Renal cortex interstitium (tissue), 3 donors: ENCODE measurements around the gene PWP2. TPM values are rescaled to one million over a fixed set of nuclear protein-coding genes. Genes with fewer than 3 reads are reported as not detected.

Source experiments
- polyA plus RNA-seq, 3 donors: library from polyadenylated mRNA; unstranded; fragments of 120-200 nt; gene quantifications; one replicate each; pipeline ENCODE4 v1.2.1, GENCODE V29; 2013; ENCODE audit not compliant: insufficient read length in 3 of 3

PWP2 gene
- polyA plus RNA-seq, 3 donors, result 3.6 to 14.2 (median 11.6) TPM

Other genes with a start within 250 kb of the PWP2 start
- gene AGPAT3, start 242.2 kb upstream of the PWP2 start, polyA plus RNA-seq, result 10 to 100 TPM; 54.0 to 78.0 (median 60.4) TPM
- 10 to 100 TPM; 33.5 to 45.4 (median 41.9) TPM for gene TRAPPC10, start 95.1 kb upstream of the PWP2 start, polyA plus RNA-seq
- gene GATD3, start 26.3 kb downstream of the PWP2 start, polyA plus RNA-seq, result 100 to 1,000 TPM in 1 of 3 donors, 10 to 100 TPM in 2; 21.0 to 102 (median 60.9) TPM
- 10 to 100 TPM in 1 of 3 donors, 1 to 10 TPM in 2; 5.1 to 14.9 (median 8.4) TPM for gene ICOSLG, start 133.5 kb downstream of the PWP2 start, polyA plus RNA-seq
- gene DNMT3L, start 154.5 kb downstream of the PWP2 start, polyA plus RNA-seq, result not detected
- under 1 TPM; 0.49 to 0.80 (median 0.50) TPM for gene AIRE, start 178.5 kb downstream of the PWP2 start, polyA plus RNA-seq
- gene PFKL, start 192.7 kb downstream of the PWP2 start, polyA plus RNA-seq, result 100 to 1,000 TPM; 101 to 165 (median 162) TPM
- gene CFAP410, start 232.0 kb downstream of the PWP2 start, polyA plus RNA-seq, result 10 to 100 TPM; 14.9 to 38.7 (median 31.9) TPM
- gene TRPM2, start 246.2 kb downstream of the PWP2 start, polyA plus RNA-seq, result 1 to 10 TPM in 2 of 3 donors, under 1 TPM in 1; 0.81 to 1.4 (median 1.2) TPM